ENCODE data around the gene JARID2. TPM values are rescaled to one million over a fixed set of nuclear protein-coding genes. Genes with fewer than 3 reads are reported as not detected.

Gene JARID2
- total RNA-seq, 1 donor from 2014 or later, result 17.9 TPM

- Histone ChIP-seq H3K27me3 (no peaks in the 10 kb centered on the region), H3K27ac (no peak overlapping the region), H3K4me3 (no peak overlapping the region), H3K36me3 (peaks cover 0 to 44% of the 10 kb centered on the region in 2 donors), H3K9me3 (no peaks in the 10 kb centered on the region), H3K4me1 (no peaks in the 10 kb centered on the region)
- no peak for DNase-seq (ENCODE audit: extremely low spot score in 2 of 2)
- TF ChIP-seq CTCF (IDR thresholded peaks at IDR 0.05) (no peak), POLR2A (IDR thresholded peaks at IDR 0.05) (no peak), POLR2AphosphoS5 (IDR thresholded peaks at IDR 0.05; ENCODE audit: insufficient read depth in 1 of 2, low read depth in 1 of 2) (no peak)
- intact Hi-C loops (cut with DNase I), result loop anchor here (2.0 kb wide), 1 partner anchor 1111 kb away; no protein-coding TSS in a partner anchor
Measured at GRCh38 chr6:15512126-15512525, 266.3 kb downstream of the JARID2 start.

- Histone ChIP-seq H3K27ac (no peak overlapping the region), H3K9me3 (no peaks in the 10 kb centered on the region), H3K4me3 (no peak overlapping the region), H3K27me3 (no peaks in the 10 kb centered on the region), H3K36me3 (peaks cover 0 to 49% of the 10 kb centered on the region in 2 donors), H3K4me1 (no peaks in the 10 kb centered on the region)
- intact Hi-C loops (cut with DNase I), result loop anchor here (2.0 kb wide), 1 partner anchor 1112 kb away; no protein-coding TSS in a partner anchor
- TF ChIP-seq CTCF (IDR thresholded peaks at IDR 0.05) (no peak), POLR2A (IDR thresholded peaks at IDR 0.05) (no peak), POLR2AphosphoS5 (IDR thresholded peaks at IDR 0.05; ENCODE audit: insufficient read depth in 1 of 2, low read depth in 1 of 2) (no peak)
- DNase-seq (ENCODE audit: extremely low spot score in 2 of 2), result no peak
Measured at GRCh38 chr6:15512721-15513120, 266.9 kb downstream of the JARID2 start.

GRCh38 chr6:15513131-15513771 is 267.4 kb downstream of the JARID2 start:
- no peak for DNase-seq (ENCODE audit: extremely low spot score in 2 of 2)
- intact Hi-C loops (cut with DNase I), result loop anchor here (2.0 kb wide), 1 partner anchor 1112 kb away; no protein-coding TSS in a partner anchor
- no peaks in the 10 kb centered on the region for H3K27me3 ChIP-seq
- no peaks in the 10 kb centered on the region for H3K4me1 ChIP-seq
- no peak overlapping the region for H3K27ac ChIP-seq
- no peaks in the 10 kb centered on the region for H3K9me3 ChIP-seq
- H3K4me3 ChIP-seq, result no peak overlapping the region
- H3K36me3 ChIP-seq, result peaks cover 0 to 49% of the 10 kb centered on the region in 2 donors
- TF ChIP-seq CTCF (IDR thresholded peaks at IDR 0.05) (no peak), POLR2AphosphoS5 (IDR thresholded peaks at IDR 0.05; ENCODE audit: insufficient read depth in 1 of 2, low read depth in 1 of 2) (no peak), POLR2A (IDR thresholded peaks at IDR 0.05) (no peak)

GRCh38 chr6:15513801-15514711 is 268.2 kb downstream of the JARID2 start:
- H3K9me3 ChIP-seq, result no peaks in the 10 kb centered on the region
- no peak for DNase-seq (ENCODE audit: extremely low spot score in 2 of 2)
- TF ChIP-seq POLR2A (IDR thresholded peaks at IDR 0.05) (no peak), POLR2AphosphoS5 (IDR thresholded peaks at IDR 0.05; ENCODE audit: insufficient read depth in 1 of 2, low read depth in 1 of 2) (no peak), CTCF (IDR thresholded peaks at IDR 0.05) (no peak)
- H3K36me3 ChIP-seq, result peaks cover 0 to 47% of the 10 kb centered on the region in 2 donors
- no peaks in the 10 kb centered on the region for H3K27me3 ChIP-seq
- no peak overlapping the region for H3K27ac ChIP-seq
- no peak overlapping the region for H3K4me3 ChIP-seq
- intact Hi-C loops (cut with DNase I), result loop anchor here (2.0 kb wide), 1 partner anchor 1113 kb away; no protein-coding TSS in a partner anchor
- H3K4me1 ChIP-seq, result no peaks in the 10 kb centered on the region
